ENCODE results near the gene HMG20B. TPM values are rescaled to one million over a fixed set of nuclear protein-coding genes. Genes with fewer than 3 reads are reported as not detected.
A peak's percentile ranks its signal among the peaks of the same experiment; 100 is the strongest.

HMG20B gene
- polyA plus RNA-seq, 1 donor from 2014 or later, result 22.6 TPM

DNA sequence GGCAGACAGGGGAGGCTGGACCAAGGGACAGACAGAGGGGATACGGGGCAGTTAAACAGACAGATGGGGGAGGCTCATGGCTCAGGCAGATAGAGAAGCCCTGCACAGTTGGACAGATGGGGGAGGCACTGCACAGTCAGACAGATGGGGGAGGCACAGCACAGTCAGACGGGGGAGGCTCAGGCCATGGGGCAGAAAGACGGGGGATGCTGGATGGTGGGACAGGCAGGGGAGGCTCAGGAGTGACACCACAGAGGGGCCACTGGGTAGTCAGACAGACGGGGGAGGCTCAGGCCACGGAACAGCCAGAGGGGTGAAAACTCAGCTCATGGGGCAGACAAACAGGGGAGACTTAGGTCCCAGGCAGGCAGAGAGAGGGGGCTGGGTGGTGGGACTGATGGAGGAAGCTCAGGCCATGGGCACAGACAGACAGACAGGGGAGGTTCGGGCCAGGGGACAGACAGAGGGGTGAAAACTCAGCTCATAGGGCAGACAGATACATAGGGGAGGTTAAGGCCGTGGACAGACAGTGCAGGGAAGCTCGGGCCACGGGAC, 16.2 kb upstream of the HMG20B start:
- H3K4me3 ChIP-seq (ENCODE audit: low read length), result peak overlapping the region; percentile 82
- H3K9ac ChIP-seq (ENCODE audit: low read length), result peak overlapping the region; percentile 60
- H3K79me2 ChIP-seq (replicated peaks; ENCODE audit: insufficient read depth, low read length), result no peaks in the 10 kb centered on the region
- H3K27me3 ChIP-seq (ENCODE audit: insufficient read depth, low read depth, low read length), result no peaks in the 10 kb centered on the region
- H3K4me2 ChIP-seq (ENCODE audit: low read length), result peak overlapping the region; percentile 52
- TF ChIP-seq SMC3 (conservative IDR thresholded peaks at IDR 0.05; ENCODE audit: poor library complexity), result no peak
- no peaks in the 10 kb centered on the region for H3K36me3 ChIP-seq (ENCODE audit: insufficient read depth, low read length)
- H3K9me3 ChIP-seq (ENCODE audit: low read length), result no peaks in the 10 kb centered on the region
- no peaks in the 10 kb centered on the region for H3F3A ChIP-seq (ENCODE audit: insufficient read depth, low read length, poor library complexity, severe bottlenecking)
- H2AFZ ChIP-seq (ENCODE audit: low read depth, low read length), result no peak overlapping the region
- no peak overlapping the region for H3K27ac ChIP-seq (ENCODE audit: low read length)
- H3K9me2 ChIP-seq (ENCODE audit: insufficient read depth, low read length), result no peaks in the 10 kb centered on the region
- H4K20me1 ChIP-seq (ENCODE audit: insufficient read depth), result no peaks in the 10 kb centered on the region

DNA sequence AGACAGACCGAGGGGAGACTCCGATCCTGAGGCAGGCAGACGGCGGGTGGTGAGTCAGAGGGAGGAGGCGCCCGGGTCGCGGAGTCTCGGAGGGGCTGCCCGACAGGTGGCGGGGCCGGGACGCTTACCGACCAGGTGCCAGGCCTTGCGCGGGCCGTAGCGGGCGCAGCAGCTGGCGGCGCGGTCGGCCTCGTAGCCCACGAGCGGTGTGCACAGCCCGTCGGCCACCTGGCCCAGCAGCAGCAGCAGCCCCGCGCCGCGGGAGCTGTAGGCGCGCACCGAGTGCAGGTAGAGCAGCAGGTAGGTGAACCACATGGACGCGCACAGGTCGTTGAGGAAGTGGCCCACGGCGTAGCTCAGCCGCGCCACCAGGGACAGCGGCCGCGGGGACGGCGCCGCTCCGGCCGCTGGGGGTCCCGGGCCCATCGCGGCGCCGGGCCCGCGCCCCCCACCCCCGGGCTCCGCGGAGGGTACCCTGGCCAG, 15.7 kb upstream of the HMG20B start:
- no peaks in the 10 kb centered on the region for H3K27me3 ChIP-seq (ENCODE audit: insufficient read depth, low read depth, low read length)
- H4K20me1 ChIP-seq (ENCODE audit: insufficient read depth), result no peaks in the 10 kb centered on the region
- H3K4me2 ChIP-seq (ENCODE audit: low read length), result peak overlapping the region; percentile 52
- H3K27ac ChIP-seq (ENCODE audit: low read length), result no peak overlapping the region
- no peaks in the 10 kb centered on the region for H3K9me3 ChIP-seq (ENCODE audit: low read length)
- peak overlapping the region; percentile 60 for H3K9ac ChIP-seq (ENCODE audit: low read length)
- H2AFZ ChIP-seq (ENCODE audit: low read depth, low read length), result no peak overlapping the region
- H3K9me2 ChIP-seq (ENCODE audit: insufficient read depth, low read length), result no peaks in the 10 kb centered on the region
- H3F3A ChIP-seq (ENCODE audit: insufficient read depth, low read length, poor library complexity, severe bottlenecking), result no peaks in the 10 kb centered on the region
- peak overlapping the region; percentile 82 for H3K4me3 ChIP-seq (ENCODE audit: low read length)
- H3K79me2 ChIP-seq (replicated peaks; ENCODE audit: insufficient read depth, low read length), result no peaks in the 10 kb centered on the region
- H3K36me3 ChIP-seq (ENCODE audit: insufficient read depth, low read length), result no peaks in the 10 kb centered on the region
- TF ChIP-seq, protein P1, sequence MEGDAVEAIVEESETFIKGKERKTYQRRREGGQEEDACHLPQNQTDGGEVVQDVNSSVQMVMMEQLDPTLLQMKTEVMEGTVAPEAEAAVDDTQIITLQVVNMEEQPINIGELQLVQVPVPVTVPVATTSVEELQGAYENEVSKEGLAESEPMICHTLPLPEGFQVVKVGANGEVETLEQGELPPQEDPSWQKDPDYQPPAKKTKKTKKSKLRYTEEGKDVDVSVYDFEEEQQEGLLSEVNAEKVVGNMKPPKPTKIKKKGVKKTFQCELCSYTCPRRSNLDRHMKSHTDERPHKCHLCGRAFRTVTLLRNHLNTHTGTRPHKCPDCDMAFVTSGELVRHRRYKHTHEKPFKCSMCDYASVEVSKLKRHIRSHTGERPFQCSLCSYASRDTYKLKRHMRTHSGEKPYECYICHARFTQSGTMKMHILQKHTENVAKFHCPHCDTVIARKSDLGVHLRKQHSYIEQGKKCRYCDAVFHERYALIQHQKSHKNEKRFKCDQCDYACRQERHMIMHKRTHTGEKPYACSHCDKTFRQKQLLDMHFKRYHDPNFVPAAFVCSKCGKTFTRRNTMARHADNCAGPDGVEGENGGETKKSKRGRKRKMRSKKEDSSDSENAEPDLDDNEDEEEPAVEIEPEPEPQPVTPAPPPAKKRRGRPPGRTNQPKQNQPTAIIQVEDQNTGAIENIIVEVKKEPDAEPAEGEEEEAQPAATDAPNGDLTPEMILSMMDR (IDR thresholded peaks at IDR 0.05; ENCODE audit: poor library complexity, severe bottlenecking), result peak; percentile 49
- TF ChIP-seq, protein P2, sequence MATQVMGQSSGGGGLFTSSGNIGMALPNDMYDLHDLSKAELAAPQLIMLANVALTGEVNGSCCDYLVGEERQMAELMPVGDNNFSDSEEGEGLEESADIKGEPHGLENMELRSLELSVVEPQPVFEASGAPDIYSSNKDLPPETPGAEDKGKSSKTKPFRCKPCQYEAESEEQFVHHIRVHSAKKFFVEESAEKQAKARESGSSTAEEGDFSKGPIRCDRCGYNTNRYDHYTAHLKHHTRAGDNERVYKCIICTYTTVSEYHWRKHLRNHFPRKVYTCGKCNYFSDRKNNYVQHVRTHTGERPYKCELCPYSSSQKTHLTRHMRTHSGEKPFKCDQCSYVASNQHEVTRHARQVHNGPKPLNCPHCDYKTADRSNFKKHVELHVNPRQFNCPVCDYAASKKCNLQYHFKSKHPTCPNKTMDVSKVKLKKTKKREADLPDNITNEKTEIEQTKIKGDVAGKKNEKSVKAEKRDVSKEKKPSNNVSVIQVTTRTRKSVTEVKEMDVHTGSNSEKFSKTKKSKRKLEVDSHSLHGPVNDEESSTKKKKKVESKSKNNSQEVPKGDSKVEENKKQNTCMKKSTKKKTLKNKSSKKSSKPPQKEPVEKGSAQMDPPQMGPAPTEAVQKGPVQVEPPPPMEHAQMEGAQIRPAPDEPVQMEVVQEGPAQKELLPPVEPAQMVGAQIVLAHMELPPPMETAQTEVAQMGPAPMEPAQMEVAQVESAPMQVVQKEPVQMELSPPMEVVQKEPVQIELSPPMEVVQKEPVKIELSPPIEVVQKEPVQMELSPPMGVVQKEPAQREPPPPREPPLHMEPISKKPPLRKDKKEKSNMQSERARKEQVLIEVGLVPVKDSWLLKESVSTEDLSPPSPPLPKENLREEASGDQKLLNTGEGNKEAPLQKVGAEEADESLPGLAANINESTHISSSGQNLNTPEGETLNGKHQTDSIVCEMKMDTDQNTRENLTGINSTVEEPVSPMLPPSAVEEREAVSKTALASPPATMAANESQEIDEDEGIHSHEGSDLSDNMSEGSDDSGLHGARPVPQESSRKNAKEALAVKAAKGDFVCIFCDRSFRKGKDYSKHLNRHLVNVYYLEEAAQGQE (IDR thresholded peaks at IDR 0.05; ENCODE audit: borderline replicate concordance), result no peak
- TF ChIP-seq EP300 (conservative IDR thresholded peaks at IDR 0.05; ENCODE audit: poor library complexity, severe bottlenecking), result no peak
- no peak for TF ChIP-seq MXI1 (conservative IDR thresholded peaks at IDR 0.05; ENCODE audit: poor library complexity, severe bottlenecking)
- TF ChIP-seq EZH2 (IDR thresholded peaks at IDR 0.05; ENCODE audit: borderline replicate concordance, insufficient read depth, low read length, poor library complexity, severe bottlenecking), result no peak
- TF ChIP-seq RAD21 (conservative IDR thresholded peaks at IDR 0.05), result peak; percentile 28
